ENCODE results near the gene ASTN1. TPM values are rescaled to one million over a fixed set of nuclear protein-coding genes. Genes with fewer than 3 reads are reported as not detected.

Gene ASTN1
- total and polyA plus RNA-seq, 2 of the 4 experiments (the other 2 are of a cell fraction): under 0.01 to 0.07 TPM

GRCh38 chr1:176987016-176987415, 177.5 kb downstream of the ASTN1 start:
- intact Hi-C loops (cut with micrococcal nuclease): no loop called here

More at GRCh38 chr1:176987016-176987415, 177.5 kb downstream of the ASTN1 start:
- dilution Hi-C loops (cut with HindIII; ENCODE audit: low sequenced_read_pairs, unreplicated experiment): no loop called here
- Histone ChIP-seq H2BK120ac (ENCODE audit: low read depth, low read length) (no peak overlapping the region), H3K27ac (ENCODE audit: insufficient read depth, low read length) (no peak overlapping the region), H4K20me1 (ENCODE audit: insufficient read depth, low read length) (no peaks in the 10 kb centered on the region), H2BK20ac (ENCODE audit: low read depth, low read length) (no peak overlapping the region), H3K4me2 (ENCODE audit: low read depth, low read length) (no peak overlapping the region), H3K14ac (replicated peaks; ENCODE audit: low read depth, low read length) (no peak overlapping the region), H3K4me3 (ENCODE audit: insufficient read depth, low read depth, low read length) (no peak overlapping the region), H3K9me1 (ENCODE audit: insufficient read depth, low read length) (no peaks in the 10 kb centered on the region), H4K5ac (ENCODE audit: low read depth, low read length) (no peak overlapping the region), H3K27me3 (ENCODE audit: control insufficient read depth, insufficient read depth, low read length) (no peaks in the 10 kb centered on the region), H3K79me1 (ENCODE audit: low read depth in 1 of 2, low read length in 2 of 2) (no peaks in the 10 kb centered on the region), H2BK15ac (ENCODE audit: low read depth, low read length) (no peak overlapping the region), H3K9me3 (ENCODE audit: control insufficient read depth, insufficient read depth, low read length) (no peaks in the 10 kb centered on the region), H3K56ac (ENCODE audit: extremely low read depth, insufficient read depth, low read length) (no peak overlapping the region), H3K23ac (ENCODE audit: low read depth, low read length) (no peak overlapping the region), H2AK9ac (replicated peaks; ENCODE audit: low read depth, low read length, poor library complexity) (no peak overlapping the region), H3K4ac (ENCODE audit: low read depth, low read length) (no peak overlapping the region), H3K36me3 (ENCODE audit: control insufficient read depth, insufficient read depth, low read length) (no peaks in the 10 kb centered on the region), H3K18ac (ENCODE audit: low read depth, low read length) (no peak overlapping the region), H2AFZ (replicated peaks; ENCODE audit: low read length, poor library complexity) (no peak overlapping the region), H4K91ac (ENCODE audit: insufficient read depth, low read depth, low read length) (no peak overlapping the region), H3K9ac (ENCODE audit: low read depth, low read length) (no peak overlapping the region), H2AK5ac (ENCODE audit: low read depth, low read length) (no peak overlapping the region), H3K4me1 (ENCODE audit: control insufficient read depth, insufficient read depth, low read length) (no peaks in the 10 kb centered on the region), H2BK5ac (ENCODE audit: low read depth, low read length, poor library complexity, severe bottlenecking) (no peak overlapping the region), H4K8ac (ENCODE audit: low read depth in 2 of 2, low read length in 2 of 2) (no peak overlapping the region)
- no TSS peak for BruUV-seq (replicated peaks)
- ATAC-seq (ENCODE audit: low read depth) (no peak), DNase-seq (peak; percentile 1)
- ChIA-PET POLR2A (ENCODE audit: unreplicated experiment) (no interaction called here), CTCF (no interaction called here)
- no peak for TF ChIP-seq MXI1 (IDR thresholded peaks at IDR 0.05; ENCODE audit: borderline replicate concordance, low read depth, low read length)
- no peak for TF ChIP-seq RFX5 (IDR thresholded peaks at IDR 0.05; ENCODE audit: low read depth, low read length)
- TF ChIP-seq RCOR1 (IDR thresholded peaks at IDR 0.05; ENCODE audit: insufficient replicate concordance, low read length): no peak
- TF ChIP-seq POLR2A (IDR thresholded peaks at IDR 0.05; ENCODE audit: low read depth, low read length): no peak
- TF ChIP-seq CEBPB (IDR thresholded peaks at IDR 0.05; ENCODE audit: low read depth, low read length): no peak
- TF ChIP-seq MAZ (IDR thresholded peaks at IDR 0.05; ENCODE audit: borderline replicate concordance, low read depth, low read length): no peak
- in situ Hi-C loops (cut with MboI; ENCODE audit: low sequenced_read_pairs): no loop called here

Data from IMR-90 (cell line).